Aorta (tissue), 5 donors: ENCODE measurements around the gene SLCO2A1. TPM values are rescaled to one million over a fixed set of nuclear protein-coding genes. Genes with fewer than 3 reads are reported as not detected.

Source experiments
- ATAC-seq: fragments of 200-7000 bp; cut with Tn5 transposase; one replicate; pipeline ENCODE4 v1.9.1; 2022; ENCODE audit warnings: moderate library complexity; ENCODE audit not compliant: low FRiP score
- DNase-seq, 2 donors: peaks; one replicate each; pipeline ENCODE4 v3.0.0-alpha.2; 2020
- H3K27ac ChIP-seq, 2 donors: one replicate each; pipeline ENCODE4 v1.5.1; 2013; ENCODE audit warnings: low read length in 2 of 2, mild to moderate bottlenecking in 2 of 2, moderate library complexity in 2 of 2, control low read depth in 1 of 2, inconsistent platforms in 1 of 2, low read depth in 1 of 2
- H3K27me3 ChIP-seq, 2 donors: one replicate each; pipeline ENCODE4 v1.6.1; 2013; ENCODE audit warnings: control low read depth in 1 of 2, low read length in 1 of 2, mild to moderate bottlenecking in 1 of 2, moderate library complexity in 1 of 2; ENCODE audit not compliant: insufficient read depth in 2 of 2, control insufficient read depth in 1 of 2
- H3K36me3 ChIP-seq, 2 donors: one replicate each; pipeline ENCODE4 v1.6.1; 2013; ENCODE audit warnings: control low read depth in 1 of 2, low read length in 1 of 2, mild to moderate bottlenecking in 1 of 2; ENCODE audit not compliant: insufficient read depth in 2 of 2, control insufficient read depth in 1 of 2
- H3K4me1 ChIP-seq, 2 donors: one replicate each; pipeline ENCODE4 v1.6.1; 2013; ENCODE audit warnings: low read length in 2 of 2, control low read depth in 1 of 2, mild to moderate bottlenecking in 1 of 2, moderate library complexity in 1 of 2; ENCODE audit not compliant: insufficient read depth in 2 of 2, control insufficient read depth in 1 of 2
- H3K4me3 ChIP-seq, 2 donors: one replicate each; pipeline ENCODE4 v1.5.1; 2013; ENCODE audit warnings: low read length in 2 of 2, control low read depth in 1 of 2, mild to moderate bottlenecking in 1 of 2
- H3K9me3 ChIP-seq: one replicate; pipeline ENCODE4 v1.6.1; 2013; ENCODE audit warnings: mild to moderate bottlenecking, low read length; ENCODE audit not compliant: control insufficient read depth
- WGBS, 2 donors: extraction: QIAGEN DNeasy Blood & Tissue Kit; methylation state at CpG; one replicate each; pipeline ENCODE4 v1.1.7; 2013; 5-methylcytosine and 5-hydroxymethylcytosine counted together
- intact Hi-C, 2 donors: fragments of 100-400 bp; cut with DNase I; formaldehyde crosslinking; loops; one replicate each; pipeline versions ENCODE4 v1.14.2 to v1.15.0; 2022
- polyA plus RNA-seq, 2 donors: library from polyadenylated mRNA; stranded (reverse); fragments of 200-250 nt; gene quantifications; one replicate each; pipeline ENCODE4 v1.2.3, GENCODE V29; 2013
- total RNA-seq, 2 donors: library from RNA; stranded (reverse); fragmentation: NEBNext Ultra II Directional; extraction: Animal tissue kit (Norgen Biotek cat#: 25700); gene quantifications; one replicate each; pipeline ENCODE4 v1.2.1, GENCODE V29; 2021
- donor health status: healthy with polysubstance abuse.
- donor health status: Bipolar disorder and iron deficiency.
- donor health status: DM: no; HTN: no; CAD: no.
- donor health status: DM: no; HTN: no; CAD: no.
- donor health status: DM: yes; HTN: yes; CAD: no.

SLCO2A1 gene
- total and polyA plus RNA-seq, 4 donors = 0.25 to 101 (median 49.8) TPM

- ATAC-seq (no peak), DNase-seq (peak in 1 of 2 donors; percentile 30)
- no peaks in the 10 kb centered on the region for H3K27me3 ChIP-seq
- no peaks in the 10 kb centered on the region for H3K36me3 ChIP-seq
- H3K27ac ChIP-seq = no peak overlapping the region
- intact Hi-C loops = no loop called here
- no peak overlapping the region for H3K4me3 ChIP-seq
- H3K9me3 ChIP-seq = no peaks in the 10 kb centered on the region
- H3K4me1 ChIP-seq = no peaks in the 10 kb centered on the region
- 66 to 80% methylated on average over 9 of the region's 9 CpGs for WGBS, 2 donors
These were observed 41.0 kb downstream of the SLCO2A1 start for GRCh38 chr3:133988631-133989161.

DNA sequence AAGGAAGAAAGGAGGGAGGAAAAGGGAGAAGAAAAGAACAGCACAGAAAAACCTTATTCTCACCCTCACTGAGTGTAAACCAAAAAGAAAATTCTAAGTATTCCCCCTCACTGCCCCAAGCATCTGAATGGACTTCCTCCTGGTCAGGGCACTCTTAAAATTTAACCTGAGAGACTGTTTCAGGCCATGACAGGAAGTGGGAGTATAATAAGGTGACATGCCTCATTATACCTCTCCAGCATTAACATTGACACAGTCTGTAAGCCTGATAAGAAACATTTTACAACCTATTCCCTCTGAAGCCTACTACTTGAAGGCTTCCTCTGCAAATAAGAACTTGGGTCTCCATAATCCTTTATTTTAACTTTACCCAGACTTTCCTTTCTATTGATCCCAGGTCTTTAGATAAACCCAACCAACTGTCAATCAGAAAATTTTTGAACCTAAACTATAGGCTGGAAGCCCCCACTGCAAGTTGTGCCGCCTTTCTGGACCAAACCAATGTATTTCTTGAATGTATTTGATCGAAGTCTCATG is 41.7 kb downstream of the SLCO2A1 start:
- 93 to 94% methylated on average over 2 of the region's 2 CpGs for WGBS, 2 donors
- H3K27ac ChIP-seq = no peak overlapping the region
- no peaks in the 10 kb centered on the region for H3K27me3 ChIP-seq
- H3K4me3 ChIP-seq = no peak overlapping the region
- ATAC-seq (no peak), DNase-seq (no peak)
- intact Hi-C loops = no loop called here
- H3K36me3 ChIP-seq = no peaks in the 10 kb centered on the region
- no peaks in the 10 kb centered on the region for H3K9me3 ChIP-seq
- no peaks in the 10 kb centered on the region for H3K4me1 ChIP-seq

- no peak for DNase-seq
- 66 to 85% methylated on average over 8 of the region's 8 CpGs for WGBS, 2 donors
- H3K27ac ChIP-seq = no peak overlapping the region
- H3K36me3 ChIP-seq = no peaks in the 10 kb centered on the region
- no peak for ATAC-seq
- H3K27me3 ChIP-seq = no peaks in the 10 kb centered on the region
- H3K4me3 ChIP-seq = no peak overlapping the region
- intact Hi-C loops = no loop called here
- no peaks in the 10 kb centered on the region for H3K9me3 ChIP-seq
- no peaks in the 10 kb centered on the region for H3K4me1 ChIP-seq
These were observed 42.6 kb downstream of the SLCO2A1 start for GRCh38 chr3:133987136-133987535.

DNA sequence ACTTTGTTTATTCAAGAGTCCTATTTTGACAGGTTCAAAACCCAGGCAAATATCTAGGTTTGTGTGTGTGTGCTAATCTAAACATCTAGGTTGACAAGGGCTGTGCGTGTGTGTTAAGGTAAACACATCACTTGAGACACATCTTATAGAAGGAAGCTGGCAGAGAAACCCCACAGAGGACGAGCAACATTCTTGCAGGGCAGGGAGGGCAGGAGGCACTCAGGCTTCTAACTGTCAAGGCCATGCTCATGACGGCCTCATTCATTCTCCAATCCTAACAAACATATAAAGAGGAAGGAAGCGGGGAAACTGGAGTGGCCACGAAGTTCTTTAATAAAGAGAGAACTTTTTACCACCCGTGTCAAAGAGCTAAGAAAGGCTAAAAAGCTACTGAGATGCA is 43.4 kb downstream of the SLCO2A1 start:
- intact Hi-C loops = no loop called here
- Histone ChIP-seq H3K36me3 (no peaks in the 10 kb centered on the region), H3K27ac (no peak overlapping the region), H3K9me3 (no peaks in the 10 kb centered on the region), H3K4me1 (no peaks in the 10 kb centered on the region), H3K4me3 (no peak overlapping the region), H3K27me3 (no peaks in the 10 kb centered on the region)
- DNase-seq = peak in 1 of 2 donors; percentile 13
- 65 to 77% methylated on average over 6 of the region's 6 CpGs for WGBS, 2 donors
- ATAC-seq = no peak

GRCh38 chr3:133984975-133985374 is 44.8 kb downstream of the SLCO2A1 start:
- no peak for ATAC-seq
- H3K4me3 ChIP-seq = no peak overlapping the region
- intact Hi-C loops = no loop called here
- no peaks in the 10 kb centered on the region for H3K36me3 ChIP-seq
- no peak for DNase-seq
- no peak overlapping the region for H3K27ac ChIP-seq
- H3K9me3 ChIP-seq = no peaks in the 10 kb centered on the region
- H3K27me3 ChIP-seq = no peaks in the 10 kb centered on the region
- WGBS, 2 donors = 90 to 94% methylated on average over 7 of the region's 7 CpGs
- H3K4me1 ChIP-seq = no peaks in the 10 kb centered on the region

DNA sequence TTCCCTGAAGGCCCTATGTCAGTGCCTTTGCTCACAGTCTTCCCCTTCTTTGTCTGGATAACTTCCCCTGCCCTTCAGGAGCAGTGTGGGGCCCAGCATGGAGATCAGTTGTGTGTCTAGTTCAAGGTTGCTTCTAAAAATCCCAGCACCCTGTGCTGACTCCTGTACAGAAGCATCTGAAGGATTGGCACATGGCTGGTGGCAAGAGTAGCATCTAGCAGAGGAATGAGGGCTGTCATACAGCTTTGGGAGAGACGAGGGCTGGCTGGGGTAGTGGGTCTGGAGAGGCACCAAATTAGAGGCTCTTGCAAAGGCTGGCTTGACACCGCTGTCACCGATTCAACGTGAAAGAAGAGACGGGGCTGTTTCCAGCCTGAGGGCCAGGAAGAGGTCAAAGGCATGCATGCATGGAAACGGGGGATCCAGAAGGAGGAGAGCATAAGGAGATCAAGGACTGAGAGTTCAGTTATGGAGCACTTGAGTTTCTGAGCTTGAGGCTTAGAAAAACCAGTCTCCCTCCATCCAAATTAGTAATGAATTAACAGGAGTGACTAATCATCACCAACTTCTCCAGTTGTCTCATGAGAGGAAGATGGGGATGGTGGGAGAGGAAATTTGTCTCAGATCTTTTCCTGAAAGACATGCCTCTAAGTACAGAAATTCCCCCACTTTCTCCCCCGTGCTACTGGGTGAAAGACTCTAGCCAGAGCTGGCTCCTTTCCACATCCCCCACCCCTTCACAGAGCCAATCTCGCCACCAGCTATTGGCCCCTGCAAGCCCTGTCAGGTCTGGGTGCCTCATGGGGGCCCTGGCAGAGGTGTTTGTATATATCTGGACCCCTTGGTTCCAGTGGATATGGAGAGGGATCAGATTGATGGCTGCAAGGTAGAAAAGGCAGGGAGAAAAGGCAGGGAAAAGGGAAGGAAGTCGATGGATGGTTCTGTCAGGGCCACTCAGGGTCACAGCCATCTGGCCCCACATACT is 45.9 kb downstream of the SLCO2A1 start:
- ATAC-seq = no peak
- no peak for DNase-seq

DNA sequence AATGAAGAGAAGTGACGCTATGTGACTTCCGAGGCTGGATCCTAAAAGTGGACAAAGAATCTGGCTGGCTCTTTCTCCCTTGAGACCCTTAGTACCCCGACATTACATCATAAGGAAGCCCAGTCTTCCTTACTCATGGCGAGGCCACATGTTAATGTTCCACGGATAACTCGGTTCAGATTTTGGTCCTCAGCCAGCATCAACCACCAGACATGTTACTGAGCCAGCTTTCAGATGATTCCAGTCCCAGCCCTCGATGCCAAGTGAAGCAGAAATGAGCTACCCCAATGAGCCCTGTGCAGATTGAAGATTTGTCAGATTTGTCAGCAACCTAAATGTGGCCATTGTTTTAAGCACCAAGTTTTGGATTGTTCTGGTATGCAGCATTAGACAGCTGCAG is 46.6 kb downstream of the SLCO2A1 start:
- H3K27me3 ChIP-seq = no peaks in the 10 kb centered on the region
- no peak for DNase-seq
- 11 to 20% methylated on average over 7 of the region's 7 CpGs for WGBS, 2 donors
- no peak for ATAC-seq
- no peak overlapping the region for H3K4me3 ChIP-seq
- H3K27ac ChIP-seq = no peak overlapping the region
- no peaks in the 10 kb centered on the region for H3K36me3 ChIP-seq
- no peaks in the 10 kb centered on the region for H3K4me1 ChIP-seq
- no peaks in the 10 kb centered on the region for H3K9me3 ChIP-seq
- intact Hi-C loops = no loop called here

More for the DNA sequence above, 45.9 kb downstream of the SLCO2A1 start:
- intact Hi-C loops = no loop called here
- Histone ChIP-seq H3K9me3 (no peaks in the 10 kb centered on the region), H3K4me3 (no peak overlapping the region), H3K36me3 (no peaks in the 10 kb centered on the region), H3K27me3 (no peaks in the 10 kb centered on the region), H3K4me1 (no peaks in the 10 kb centered on the region), H3K27ac (no peak overlapping the region)
- WGBS, 2 donors = 72 to 88% methylated on average over 9 of the region's 9 CpGs

- Histone ChIP-seq H3K27me3 (no peaks in the 10 kb centered on the region), H3K4me1 (no peaks in the 10 kb centered on the region), H3K4me3 (no peak overlapping the region), H3K36me3 (no peaks in the 10 kb centered on the region), H3K27ac (no peak overlapping the region), H3K9me3 (no peaks in the 10 kb centered on the region)
- DNase-seq (no peak), ATAC-seq (no peak)
- intact Hi-C loops = no loop called here
- WGBS, 2 donors = 91 to 94% methylated on average over 4 of the region's 4 CpGs
These were observed 49.2 kb downstream of the SLCO2A1 start for GRCh38 chr3:133980550-133980949.
